Germinal center (tissue), 1 donor: ENCODE data around the gene GDF11.

ENCODE experiments used
- DNase-seq: peaks from one replicate; pipeline ENCODE4 v3.0.0; 2012; ENCODE audit warnings: mixed read lengths, low spot score

GDF11 gene

GRCh38 chr12:55742719-55743405 is at the start of gene GDF11:
Gene GDF11 (plus strand): TSS chr12:55743122. CDS start chr12:55743317, 195 bp downstream.
- peak; percentile 69 for DNase-seq

GRCh38 chr12:55693323-55694187 is 49.4 kb upstream of the GDF11 start:
- DNase-seq = no peak

- DNase-seq = no peak
Measured at GRCh38 chr12:55694188-55694515, 48.8 kb upstream of the GDF11 start.

GRCh38 chr12:55694651-55695050 is 48.3 kb upstream of the GDF11 start:
- DNase-seq = no peak

- DNase-seq = no peak
Measured at GRCh38 chr12:55695349-55695748, 47.6 kb upstream of the GDF11 start.

- DNase-seq = no peak
Measured at GRCh38 chr12:55696141-55696540, 46.8 kb upstream of the GDF11 start.

- no peak for DNase-seq
Measured at GRCh38 chr12:55696796-55697462, 46.0 kb upstream of the GDF11 start.

GRCh38 chr12:55697686-55698085 is 45.2 kb upstream of the GDF11 start:
- no peak for DNase-seq

- no peak for DNase-seq
Measured at GRCh38 chr12:55698241-55698955, 44.5 kb upstream of the GDF11 start.

GRCh38 chr12:55698965-55699364 is 44.0 kb upstream of the GDF11 start:
- no peak for DNase-seq

- DNase-seq = no peak
Measured at GRCh38 chr12:55699471-55700055, 43.4 kb upstream of the GDF11 start.

- DNase-seq = no peak
Measured at GRCh38 chr12:55700255-55701018, 42.5 kb upstream of the GDF11 start.

GRCh38 chr12:55702861-55703260 is 40.1 kb upstream of the GDF11 start:
- DNase-seq = no peak

GRCh38 chr12:55703288-55703687 is 39.6 kb upstream of the GDF11 start:
- DNase-seq = no peak

- no peak for DNase-seq
Measured at GRCh38 chr12:55703901-55704761, 38.8 kb upstream of the GDF11 start.

- DNase-seq = no peak
Measured at GRCh38 chr12:55704824-55705718, 37.9 kb upstream of the GDF11 start.

- peak; percentile 53 for DNase-seq
Measured at GRCh38 chr12:55705782-55706402, 37.0 kb upstream of the GDF11 start.

- DNase-seq = no peak
Measured at GRCh38 chr12:55706568-55707218, 36.2 kb upstream of the GDF11 start.
